BE2C (cell line): ENCODE data around the gene HS6ST1.

Experiments used
- DNase-seq: peaks from one replicate; pipeline ENCODE4 v3.0.0-alpha.2; 2020
- H3K27me3 ChIP-seq: fragments of 250-450 bp; sonication (Bioruptor Pico); 2 replicates; pipeline ENCODE4 v1.5.1; 2020; ENCODE audit warnings: mild to moderate bottlenecking
- H3K36me3 ChIP-seq: fragments of 250-450 bp; sonication (Bioruptor Pico); 2 replicates; pipeline ENCODE4 v1.5.1; 2020; ENCODE audit warnings: mild to moderate bottlenecking
- H3K4me1 ChIP-seq: fragments of 250-450 bp; sonication (Bioruptor Pico); 2 replicates; pipeline ENCODE4 v1.5.1; 2020
- H3K4me3 ChIP-seq: 2 replicates; pipeline ENCODE4 v1.5.1; 2011; ENCODE audit warnings: low read depth, low read length
- H3K9me3 ChIP-seq: fragments of 250-450 bp; sonication (Bioruptor Pico); 2 replicates; pipeline ENCODE4 v1.5.1; 2020
- CTCF ChIP-seq: IDR thresholded peaks from 2 replicates; pipeline ENCODE4 v1.5.1; 2012; ENCODE audit warnings: mild to moderate bottlenecking, low read depth, low read length

HS6ST1 gene

GRCh38 chr2:128292599-128293425 lies 25.9 kb downstream of the HS6ST1 start:
- DNase-seq, result no peak
- TF ChIP-seq CTCF, result no peak

GRCh38 chr2:128291844-128292598 lies 26.6 kb downstream of the HS6ST1 start:
- Histone ChIP-seq H3K36me3 (no peaks in the 10 kb centered on the region), H3K4me1 (no peaks in the 10 kb centered on the region), H3K9me3 (no peaks in the 10 kb centered on the region), H3K27me3 (no peaks in the 10 kb centered on the region), H3K4me3 (no peak overlapping the region)
- no peak for DNase-seq
- TF ChIP-seq CTCF, result no peak

More at GRCh38 chr2:128292599-128293425, 25.9 kb downstream of the HS6ST1 start:
- H3K36me3 ChIP-seq, result no peaks in the 10 kb centered on the region
- H3K9me3 ChIP-seq, result no peaks in the 10 kb centered on the region
- H3K4me3 ChIP-seq, result no peak overlapping the region
- no peaks in the 10 kb centered on the region for H3K4me1 ChIP-seq
- no peaks in the 10 kb centered on the region for H3K27me3 ChIP-seq

GRCh38 chr2:128291161-128291843 lies 27.4 kb downstream of the HS6ST1 start:
- Histone ChIP-seq H3K36me3 (no peaks in the 10 kb centered on the region), H3K4me1 (no peaks in the 10 kb centered on the region)
- DNase-seq, result no peak

GRCh38 chr2:128290356-128290755 lies 28.3 kb downstream of the HS6ST1 start:
- no peak for TF ChIP-seq CTCF
- H3K4me3 ChIP-seq, result no peak overlapping the region
- no peaks in the 10 kb centered on the region for H3K36me3 ChIP-seq
- DNase-seq, result no peak
- H3K27me3 ChIP-seq, result no peaks in the 10 kb centered on the region
- no peaks in the 10 kb centered on the region for H3K9me3 ChIP-seq
- no peaks in the 10 kb centered on the region for H3K4me1 ChIP-seq

More at GRCh38 chr2:128291161-128291843, 27.4 kb downstream of the HS6ST1 start:
- Histone ChIP-seq H3K27me3 (no peaks in the 10 kb centered on the region), H3K4me3 (no peak overlapping the region), H3K9me3 (no peaks in the 10 kb centered on the region)
- TF ChIP-seq CTCF, result no peak

GRCh38 chr2:128289439-128289838 lies 29.2 kb downstream of the HS6ST1 start:
- Histone ChIP-seq H3K4me3 (no peak overlapping the region), H3K9me3 (no peaks in the 10 kb centered on the region), H3K4me1 (no peaks in the 10 kb centered on the region), H3K27me3 (no peaks in the 10 kb centered on the region), H3K36me3 (no peaks in the 10 kb centered on the region)
- no peak for TF ChIP-seq CTCF
- DNase-seq, result no peak
